Colonic mucosa (tissue), 4 donors: ENCODE results near the gene FGF2. TPM values are rescaled to one million over a fixed set of nuclear protein-coding genes. Genes with fewer than 3 reads are reported as not detected.

Experiments
- DNase-seq: peaks from one replicate; pipeline ENCODE4 v3.0.0-alpha.2; 2020
- H3K27ac ChIP-seq: fragments of 200-600 bp; one replicate; pipeline ENCODE4 v1.8.0; 2021
- H3K27me3 ChIP-seq: fragments of 200-600 bp; one replicate; pipeline ENCODE4 v1.8.0; 2021
- H3K36me3 ChIP-seq: fragments of 200-600 bp; one replicate; pipeline ENCODE4 v1.8.0; 2021
- H3K4me1 ChIP-seq: fragments of 200-600 bp; one replicate; pipeline ENCODE4 v1.8.0; 2021; ENCODE audit warnings: mild to moderate bottlenecking
- H3K4me3 ChIP-seq: fragments of 200-600 bp; one replicate; pipeline ENCODE4 v1.8.0; 2021
- H3K9ac ChIP-seq, 2 donors: one replicate each; pipeline ENCODE4 v1.7.0; 2013; ENCODE audit warnings: control low read depth in 2 of 2, low read depth in 2 of 2, low read length in 2 of 2
- H3K9me3 ChIP-seq: fragments of 200-600 bp; one replicate; pipeline ENCODE4 v1.8.0; 2021
- intact Hi-C: fragments of 100-400 bp; cut with DNase I; formaldehyde crosslinking; loops from one replicate; pipeline ENCODE4 v1.14.1; 2022
- total RNA-seq, 2 donors: library from RNA; stranded (reverse); fragmentation: NEBNext Ultra II Directional in 1 of 2; extraction: Animal tissue kit (Norgen Biotek cat#: 25700) in 1 of 2; gene quantifications; one replicate each; pipeline ENCODE4 v1.2.1, GENCODE V29; 2021
- TF ChIP-seq, protein P1 (sequence below): fragments of 200-600 bp; IDR thresholded peaks from one replicate; pipeline ENCODE4 v1.8.0; 2022; ENCODE audit warnings: antibody characterized with exemption, mild to moderate bottlenecking
- donor health status: healthy.
- donor health status: DM: no; HTN: no; CAD: no.
- donor health status: DM: no; HTN: no; CAD: no.

The FGF2 gene
- total RNA-seq, 2 donors from 2014 or later: 0.94 to 5.0 TPM

DNA sequence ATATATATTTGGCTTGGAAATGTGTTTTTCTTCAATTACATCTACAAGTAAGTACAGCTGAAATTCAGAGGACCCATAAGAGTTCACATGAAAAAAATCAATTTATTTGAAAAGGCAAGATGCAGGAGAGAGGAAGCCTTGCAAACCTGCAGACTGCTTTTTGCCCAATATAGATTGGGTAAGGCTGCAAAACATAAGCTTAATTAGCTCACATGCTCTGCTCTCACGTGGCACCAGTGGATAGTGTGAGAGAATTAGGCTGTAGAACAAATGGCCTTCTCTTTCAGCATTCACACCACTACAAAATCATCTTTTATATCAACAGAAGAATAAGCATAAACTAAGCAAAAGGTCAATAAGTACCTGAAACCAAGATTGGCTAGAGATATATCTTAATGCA, 69.6 kb downstream of the FGF2 start:
- no peaks in the 10 kb centered on the region for H3K9me3 ChIP-seq
- H3K9ac ChIP-seq: no peak overlapping the region
- no peak overlapping the region for H3K27ac ChIP-seq
- no peaks in the 10 kb centered on the region for H3K4me1 ChIP-seq
- DNase-seq: no peak
- no peaks in the 10 kb centered on the region for H3K36me3 ChIP-seq
- H3K4me3 ChIP-seq: no peak overlapping the region
- intact Hi-C loops: no loop called here
- no peaks in the 10 kb centered on the region for H3K27me3 ChIP-seq
- TF ChIP-seq, protein P1, sequence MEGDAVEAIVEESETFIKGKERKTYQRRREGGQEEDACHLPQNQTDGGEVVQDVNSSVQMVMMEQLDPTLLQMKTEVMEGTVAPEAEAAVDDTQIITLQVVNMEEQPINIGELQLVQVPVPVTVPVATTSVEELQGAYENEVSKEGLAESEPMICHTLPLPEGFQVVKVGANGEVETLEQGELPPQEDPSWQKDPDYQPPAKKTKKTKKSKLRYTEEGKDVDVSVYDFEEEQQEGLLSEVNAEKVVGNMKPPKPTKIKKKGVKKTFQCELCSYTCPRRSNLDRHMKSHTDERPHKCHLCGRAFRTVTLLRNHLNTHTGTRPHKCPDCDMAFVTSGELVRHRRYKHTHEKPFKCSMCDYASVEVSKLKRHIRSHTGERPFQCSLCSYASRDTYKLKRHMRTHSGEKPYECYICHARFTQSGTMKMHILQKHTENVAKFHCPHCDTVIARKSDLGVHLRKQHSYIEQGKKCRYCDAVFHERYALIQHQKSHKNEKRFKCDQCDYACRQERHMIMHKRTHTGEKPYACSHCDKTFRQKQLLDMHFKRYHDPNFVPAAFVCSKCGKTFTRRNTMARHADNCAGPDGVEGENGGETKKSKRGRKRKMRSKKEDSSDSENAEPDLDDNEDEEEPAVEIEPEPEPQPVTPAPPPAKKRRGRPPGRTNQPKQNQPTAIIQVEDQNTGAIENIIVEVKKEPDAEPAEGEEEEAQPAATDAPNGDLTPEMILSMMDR: no peak

DNA sequence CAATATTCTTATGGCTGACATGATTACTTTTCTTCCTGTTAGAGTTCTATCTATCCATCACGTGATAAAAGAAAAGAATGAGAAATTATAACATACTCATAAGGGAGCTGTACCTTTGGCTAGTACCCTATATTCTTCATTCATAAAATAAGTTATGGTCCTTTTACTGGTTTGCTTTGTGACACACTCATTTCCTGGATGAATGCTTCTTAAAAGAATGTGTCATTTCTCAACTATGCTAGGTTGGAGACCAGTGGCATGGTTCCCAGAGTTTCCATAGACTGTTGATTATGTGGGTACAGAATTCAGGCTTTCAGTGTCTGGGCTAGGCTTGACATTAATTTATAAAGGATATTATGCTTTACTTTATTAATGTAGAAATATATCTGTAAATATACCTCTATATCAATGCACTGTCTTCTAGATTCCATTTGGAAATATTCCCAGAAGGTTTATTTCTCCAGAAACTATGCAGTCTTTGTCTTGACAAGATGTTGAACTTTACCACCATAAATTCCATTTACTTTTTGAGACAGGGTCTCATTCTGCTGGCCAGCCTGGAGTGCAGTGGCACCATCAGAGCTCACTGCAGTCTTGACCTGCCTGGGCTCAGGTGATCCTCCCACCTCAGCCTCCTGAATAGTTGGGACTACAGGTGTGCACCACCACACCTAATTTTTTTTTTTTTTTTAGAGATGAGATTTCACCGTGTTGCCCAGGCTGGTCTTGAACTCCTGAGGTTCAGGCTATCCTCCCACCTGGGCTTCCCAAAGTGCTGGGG, 71.9 kb downstream of the FGF2 start:
- TF ChIP-seq, protein P1: no peak
- intact Hi-C loops: no loop called here
- H3K27me3 ChIP-seq: no peaks in the 10 kb centered on the region
- H3K36me3 ChIP-seq: no peaks in the 10 kb centered on the region
- no peak overlapping the region for H3K9ac ChIP-seq
- H3K4me3 ChIP-seq: no peak overlapping the region
- no peak overlapping the region for H3K27ac ChIP-seq
- DNase-seq: peak; percentile 19
- no peaks in the 10 kb centered on the region for H3K4me1 ChIP-seq
- no peaks in the 10 kb centered on the region for H3K9me3 ChIP-seq

DNA sequence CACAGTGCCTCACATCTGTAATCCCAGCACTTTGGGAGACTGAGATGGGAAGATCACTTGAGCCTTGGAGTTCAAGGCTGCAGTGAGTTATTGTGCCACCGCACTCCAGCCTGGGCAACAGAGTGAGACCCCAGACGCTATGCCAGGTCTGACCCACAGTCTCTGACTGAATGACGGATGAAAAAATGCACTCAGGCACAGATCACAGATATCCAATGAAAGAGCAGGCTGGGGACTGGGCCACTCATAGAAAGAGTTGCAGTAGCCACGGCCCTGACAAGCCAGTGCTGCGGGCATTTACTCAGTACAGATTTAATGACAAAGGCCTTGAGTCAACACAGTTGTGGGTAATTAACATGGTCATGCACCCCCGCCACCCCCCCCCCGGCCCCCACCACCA, 73.1 kb downstream of the FGF2 start:
- no peak for DNase-seq
- Histone ChIP-seq H3K9me3 (no peaks in the 10 kb centered on the region), H3K27ac (no peak overlapping the region), H3K4me1 (no peaks in the 10 kb centered on the region), H3K27me3 (no peaks in the 10 kb centered on the region), H3K36me3 (no peaks in the 10 kb centered on the region), H3K9ac (no peak overlapping the region), H3K4me3 (no peak overlapping the region)
- TF ChIP-seq, protein P1: no peak
- intact Hi-C loops: no loop called here

DNA sequence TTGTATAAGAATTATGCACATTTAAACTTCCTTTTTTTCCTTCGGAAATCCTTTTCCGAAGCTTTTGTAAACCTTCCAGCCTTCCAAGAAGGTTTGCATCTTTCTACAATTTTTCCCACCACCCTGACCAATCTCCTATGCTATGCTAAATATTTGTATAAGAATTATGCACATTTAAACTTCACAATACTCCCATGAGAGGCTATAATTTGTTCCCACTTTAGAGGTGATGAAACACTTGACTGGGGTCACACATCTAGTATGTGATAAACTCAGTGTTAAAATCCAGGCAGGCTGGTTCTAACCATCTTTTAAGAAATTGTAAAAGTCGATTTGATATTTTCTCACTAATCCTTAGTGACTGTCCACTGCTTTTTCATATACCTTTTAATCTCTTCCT, 73.7 kb downstream of the FGF2 start:
- no peak overlapping the region for H3K9ac ChIP-seq
- H3K36me3 ChIP-seq: no peaks in the 10 kb centered on the region
- no peaks in the 10 kb centered on the region for H3K27me3 ChIP-seq
- no peak overlapping the region for H3K27ac ChIP-seq
- no peak overlapping the region for H3K4me3 ChIP-seq
- no peak for DNase-seq
- TF ChIP-seq, protein P1: no peak
- intact Hi-C loops: no loop called here
- no peaks in the 10 kb centered on the region for H3K9me3 ChIP-seq
- no peaks in the 10 kb centered on the region for H3K4me1 ChIP-seq

DNA sequence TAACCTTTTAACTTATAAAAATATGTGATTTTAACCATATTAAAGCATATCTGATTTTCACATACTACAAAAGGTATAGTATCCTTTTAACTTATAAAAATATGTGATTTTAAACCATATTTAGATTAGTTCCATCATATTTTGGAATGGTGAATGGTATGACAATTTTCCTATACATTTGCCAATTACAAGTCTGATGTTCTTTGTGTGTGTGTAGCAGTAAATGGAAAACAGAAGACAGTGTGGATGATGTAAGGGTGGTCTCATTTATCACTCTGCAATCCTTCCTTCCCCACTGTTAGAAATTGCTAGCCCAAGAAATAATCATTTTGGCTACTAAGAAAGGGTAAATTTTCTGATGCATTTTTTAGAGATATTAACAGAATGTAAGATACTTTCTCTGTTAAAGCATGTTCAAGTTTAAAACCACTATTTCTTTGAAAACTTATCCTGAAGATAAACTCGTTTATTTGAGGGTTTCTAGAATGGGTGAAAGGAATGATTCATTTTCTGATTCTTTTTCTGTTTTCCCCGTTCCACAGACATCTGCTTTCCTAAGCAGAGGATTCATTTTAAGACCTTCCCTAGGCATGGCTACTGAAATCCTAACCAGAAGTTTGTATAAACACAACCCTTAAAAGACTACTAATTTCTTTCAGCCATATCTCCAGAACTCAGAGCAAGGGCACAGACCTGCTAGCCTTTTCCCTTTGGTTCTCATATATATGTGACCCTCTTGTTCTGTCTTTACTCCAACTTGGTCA, 74.8 kb downstream of the FGF2 start:
- no peak overlapping the region for H3K4me3 ChIP-seq
- H3K27me3 ChIP-seq: no peaks in the 10 kb centered on the region
- intact Hi-C loops: no loop called here
- H3K9ac ChIP-seq: no peak overlapping the region
- DNase-seq: no peak
- H3K9me3 ChIP-seq: no peaks in the 10 kb centered on the region
- TF ChIP-seq, protein P1: no peak
- no peak overlapping the region for H3K27ac ChIP-seq
- no peaks in the 10 kb centered on the region for H3K4me1 ChIP-seq
- H3K36me3 ChIP-seq: no peaks in the 10 kb centered on the region
